Sigmoid colon (tissue), 4 donors: ENCODE data around the gene RUNDC1.

Experiments
- CTCF ChIP-seq, 4 experiments: fragments of 450-650 bp in 3 of 4; fragments of 200-600 bp in 1 of 4; IDR thresholded peaks; one replicate each; pipeline ENCODE4 v1.5.1; 2016 to 2019; ENCODE audit warnings: antibody characterized with exemption in 4 of 4, mild to moderate bottlenecking in 3 of 4, moderate library complexity in 2 of 4
- EP300 ChIP-seq, 4 donors: sonication (generic); formaldehyde crosslinking; IDR thresholded peaks; one replicate each; pipeline ENCODE4 v1.6.1; 2017; ENCODE audit warnings: antibody characterized with exemption in 4 of 4
- POLR2A ChIP-seq, 2 donors: fragments of 450-650 bp; IDR thresholded peaks; one replicate each; pipeline ENCODE4 v1.6.1; 2016; ENCODE audit warnings: antibody characterized with exemption in 2 of 2, mild to moderate bottlenecking in 2 of 2, moderate library complexity in 2 of 2
- POLR2AphosphoS5 ChIP-seq, 4 donors: sonication (generic); formaldehyde crosslinking; IDR thresholded peaks; one replicate each; pipeline ENCODE4 v1.6.1; 2017; ENCODE audit warnings: antibody characterized with exemption in 4 of 4

GRCh38 chr17:42937712-42938596, 42.4 kb upstream of the RUNDC1 start:
- TF ChIP-seq CTCF (IDR thresholded peaks at IDR 0.05) (peak in 3 of 4 experiments; percentile 59 to 66 (median 63)), POLR2A (IDR thresholded peaks at IDR 0.05) (no peak), EP300 (IDR thresholded peaks at IDR 0.05) (no peak), POLR2AphosphoS5 (IDR thresholded peaks at IDR 0.05) (no peak)
